Parathyroid adenoma (tissue), 2 donors: ENCODE data around the gene NHSL2.

Experiments
- H2AFZ ChIP-seq: fragments of 300-600 bp; sonication (generic); one replicate; pipeline ENCODE4 v1.7.0; 2017; ENCODE audit warnings: antibody characterized with exemption, mild to moderate bottlenecking
- H3K27ac ChIP-seq: fragments of 300-600 bp; sonication (generic); one replicate; pipeline ENCODE4 v1.7.0; 2017
- H3K27me3 ChIP-seq: fragments of 300-600 bp; sonication (generic); one replicate; pipeline ENCODE4 v1.7.0; 2017; ENCODE audit warnings: low read length; ENCODE audit not compliant: control insufficient read depth, insufficient read depth
- H3K36me3 ChIP-seq: fragments of 300-600 bp; sonication (generic); one replicate; pipeline ENCODE4 v1.7.0; 2017; ENCODE audit warnings: low read length; ENCODE audit not compliant: control insufficient read depth, insufficient read depth
- H3K4me1 ChIP-seq: fragments of 300-600 bp; sonication (generic); one replicate; pipeline ENCODE4 v1.7.0; 2017; ENCODE audit warnings: control low read depth
- H3K4me2 ChIP-seq: fragments of 300-600 bp; sonication (generic); one replicate; pipeline ENCODE4 v1.7.0; 2017; ENCODE audit warnings: low read length
- H3K4me3 ChIP-seq: fragments of 300-600 bp; sonication (generic); one replicate; pipeline ENCODE4 v1.7.0; 2017; ENCODE audit warnings: low read depth, low read length
- H3K79me2 ChIP-seq: fragments of 300-600 bp; sonication (generic); one replicate; pipeline ENCODE4 v1.7.0; 2017; ENCODE audit warnings: control low read depth
- H3K9ac ChIP-seq: fragments of 300-600 bp; sonication (generic); one replicate; pipeline ENCODE4 v1.7.0; 2017; ENCODE audit warnings: mild to moderate bottlenecking
- H3K9me3 ChIP-seq: fragments of 300-600 bp; sonication (generic); one replicate; pipeline ENCODE4 v1.7.0; 2017; ENCODE audit warnings: low read length; ENCODE audit not compliant: control insufficient read depth
- TF ChIP-seq, protein P1 (sequence below): fragments of 300-600 bp; sonication (generic); IDR thresholded peaks from one replicate; pipeline ENCODE4 v1.7.0; 2017; ENCODE audit warnings: antibody characterized with exemption, mild to moderate bottlenecking
- donor health status: primary hyperparathyroidism.

The NHSL2 gene

DNA sequence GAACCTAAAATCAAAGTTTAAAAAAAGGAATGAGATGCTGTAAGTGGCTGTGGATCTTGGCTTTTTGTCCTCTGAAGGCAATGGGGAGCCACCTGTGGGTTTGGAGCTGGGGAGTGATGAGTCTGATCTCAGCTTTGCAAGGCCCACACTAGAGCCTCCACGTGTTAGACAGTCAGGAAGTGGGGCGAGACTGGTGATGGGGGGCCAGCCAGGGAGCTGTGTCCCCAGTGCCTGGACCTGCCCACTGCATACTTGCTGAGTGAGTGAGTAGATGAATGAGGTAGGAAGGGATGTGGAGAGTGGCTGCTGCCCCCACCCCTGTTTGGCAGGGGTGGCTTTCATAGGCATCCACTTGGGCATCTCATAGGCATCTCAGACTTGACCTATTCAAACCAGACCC, 84.0 kb downstream of the NHSL2 start:
- TF ChIP-seq, protein P1, sequence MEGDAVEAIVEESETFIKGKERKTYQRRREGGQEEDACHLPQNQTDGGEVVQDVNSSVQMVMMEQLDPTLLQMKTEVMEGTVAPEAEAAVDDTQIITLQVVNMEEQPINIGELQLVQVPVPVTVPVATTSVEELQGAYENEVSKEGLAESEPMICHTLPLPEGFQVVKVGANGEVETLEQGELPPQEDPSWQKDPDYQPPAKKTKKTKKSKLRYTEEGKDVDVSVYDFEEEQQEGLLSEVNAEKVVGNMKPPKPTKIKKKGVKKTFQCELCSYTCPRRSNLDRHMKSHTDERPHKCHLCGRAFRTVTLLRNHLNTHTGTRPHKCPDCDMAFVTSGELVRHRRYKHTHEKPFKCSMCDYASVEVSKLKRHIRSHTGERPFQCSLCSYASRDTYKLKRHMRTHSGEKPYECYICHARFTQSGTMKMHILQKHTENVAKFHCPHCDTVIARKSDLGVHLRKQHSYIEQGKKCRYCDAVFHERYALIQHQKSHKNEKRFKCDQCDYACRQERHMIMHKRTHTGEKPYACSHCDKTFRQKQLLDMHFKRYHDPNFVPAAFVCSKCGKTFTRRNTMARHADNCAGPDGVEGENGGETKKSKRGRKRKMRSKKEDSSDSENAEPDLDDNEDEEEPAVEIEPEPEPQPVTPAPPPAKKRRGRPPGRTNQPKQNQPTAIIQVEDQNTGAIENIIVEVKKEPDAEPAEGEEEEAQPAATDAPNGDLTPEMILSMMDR = no peak
- Histone ChIP-seq H3K9ac (no peak overlapping the region), H3K9me3 (no peaks in the 10 kb centered on the region), H3K36me3 (no peaks in the 10 kb centered on the region), H3K79me2 (no peaks in the 10 kb centered on the region), H3K27me3 (no peaks in the 10 kb centered on the region), H3K4me3 (no peak overlapping the region), H3K4me2 (no peak overlapping the region), H3K4me1 (no peaks in the 10 kb centered on the region), H2AFZ (no peak overlapping the region), H3K27ac (no peak overlapping the region)

DNA sequence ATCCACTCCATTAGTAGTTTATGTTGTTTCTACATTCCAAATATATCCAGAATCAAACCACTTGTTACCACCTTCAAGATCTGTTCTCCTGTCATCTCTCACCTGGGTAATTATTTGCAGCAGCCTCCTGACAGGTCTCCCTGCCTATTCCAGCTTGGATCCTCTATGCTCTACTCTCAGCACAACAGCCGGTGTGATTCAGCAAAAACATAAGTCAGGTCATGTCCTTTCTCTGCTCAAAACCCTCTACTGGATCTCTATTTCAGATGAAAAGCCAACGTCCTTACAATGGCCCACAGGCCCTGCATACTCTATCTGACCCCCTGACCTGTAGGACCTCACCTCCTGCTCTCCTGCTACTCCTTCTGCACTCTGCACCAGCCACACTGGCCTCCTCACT, 84.5 kb downstream of the NHSL2 start:
- Histone ChIP-seq H3K9ac (no peak overlapping the region), H3K79me2 (no peaks in the 10 kb centered on the region), H2AFZ (no peak overlapping the region), H3K4me2 (no peak overlapping the region), H3K36me3 (no peaks in the 10 kb centered on the region), H3K4me3 (no peak overlapping the region), H3K4me1 (no peaks in the 10 kb centered on the region), H3K27ac (no peak overlapping the region), H3K27me3 (no peaks in the 10 kb centered on the region), H3K9me3 (no peaks in the 10 kb centered on the region)
- TF ChIP-seq, protein P1 = no peak

DNA sequence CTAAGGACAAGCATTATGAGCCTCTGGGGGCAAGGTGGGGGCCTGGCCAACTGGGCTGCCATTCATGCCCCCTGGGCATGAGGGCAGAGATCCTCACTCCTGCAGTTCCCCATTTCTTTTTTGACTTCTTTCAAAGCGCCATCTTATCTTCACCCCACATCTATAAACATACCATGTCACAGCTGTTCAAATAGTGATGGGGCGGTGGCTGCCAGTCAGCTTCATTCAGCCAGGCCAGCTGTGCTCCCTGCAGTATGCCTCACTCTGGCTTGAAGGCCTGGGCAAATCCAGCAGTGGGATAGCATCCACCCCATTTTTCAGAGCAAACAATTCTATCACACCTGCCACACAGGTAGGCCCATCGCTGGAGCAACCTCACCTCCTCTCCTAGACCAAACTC, 85.5 kb downstream of the NHSL2 start:
- H3K4me2 ChIP-seq = no peak overlapping the region
- H3K27me3 ChIP-seq = no peaks in the 10 kb centered on the region
- no peaks in the 10 kb centered on the region for H3K36me3 ChIP-seq
- no peak overlapping the region for H3K4me3 ChIP-seq
- H2AFZ ChIP-seq = no peak overlapping the region
- no peaks in the 10 kb centered on the region for H3K4me1 ChIP-seq
- no peaks in the 10 kb centered on the region for H3K79me2 ChIP-seq
- TF ChIP-seq, protein P1 = no peak
- no peak overlapping the region for H3K27ac ChIP-seq
- no peak overlapping the region for H3K9ac ChIP-seq
- H3K9me3 ChIP-seq = no peaks in the 10 kb centered on the region

DNA sequence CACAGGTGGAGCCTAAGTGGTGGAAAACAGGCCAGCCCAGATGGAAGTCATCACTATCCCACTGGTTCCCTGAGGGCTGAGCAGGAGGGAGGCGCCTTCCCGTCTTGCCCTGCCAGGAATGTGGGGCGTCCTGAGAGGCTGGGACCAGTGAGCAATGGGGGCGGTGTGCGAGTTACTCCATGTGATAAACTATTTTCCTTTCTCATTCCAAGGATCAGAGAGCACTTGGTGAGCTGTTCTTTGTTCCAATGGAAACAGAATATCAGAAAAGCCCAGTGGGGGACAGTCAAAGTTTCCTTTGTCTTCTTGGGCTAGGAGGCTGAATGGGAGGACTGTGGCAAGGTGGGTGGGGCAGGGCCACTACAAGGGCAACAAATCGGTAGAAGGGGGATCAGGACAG, 86.2 kb downstream of the NHSL2 start:
- Histone ChIP-seq H3K4me3 (no peak overlapping the region), H3K27me3 (no peaks in the 10 kb centered on the region), H3K27ac (no peak overlapping the region), H3K4me1 (no peaks in the 10 kb centered on the region), H3K79me2 (no peaks in the 10 kb centered on the region), H3K4me2 (no peak overlapping the region), H3K36me3 (no peaks in the 10 kb centered on the region), H3K9me3 (no peaks in the 10 kb centered on the region), H3K9ac (no peak overlapping the region), H2AFZ (no peak overlapping the region)
- TF ChIP-seq, protein P1 = no peak

DNA sequence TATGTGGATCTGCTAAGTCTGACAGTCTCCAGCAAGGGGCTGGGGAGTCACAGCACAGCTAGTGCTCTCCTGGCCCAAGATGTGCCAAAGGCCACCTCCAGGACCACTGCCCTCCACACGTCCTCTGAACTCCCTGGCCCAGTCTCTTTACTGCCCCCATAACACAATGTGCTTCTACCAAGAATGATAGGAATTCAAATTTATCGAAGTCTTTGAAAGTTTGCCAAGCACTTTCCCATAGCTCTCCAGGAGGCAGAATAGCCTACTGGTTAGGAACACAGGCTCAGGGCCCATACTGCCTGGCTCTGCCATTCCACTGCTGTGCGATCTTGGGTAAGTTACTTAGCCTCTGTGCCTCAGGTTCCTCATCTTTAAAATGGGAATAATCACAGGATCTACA, 86.7 kb downstream of the NHSL2 start:
- H3K9me3 ChIP-seq = no peaks in the 10 kb centered on the region
- no peaks in the 10 kb centered on the region for H3K36me3 ChIP-seq
- no peaks in the 10 kb centered on the region for H3K79me2 ChIP-seq
- no peak overlapping the region for H3K9ac ChIP-seq
- no peaks in the 10 kb centered on the region for H3K27me3 ChIP-seq
- H3K27ac ChIP-seq = no peak overlapping the region
- TF ChIP-seq, protein P1 = no peak
- H3K4me3 ChIP-seq = no peak overlapping the region
- no peak overlapping the region for H2AFZ ChIP-seq
- no peaks in the 10 kb centered on the region for H3K4me1 ChIP-seq
- no peak overlapping the region for H3K4me2 ChIP-seq
